Measurements from ENCODE around the gene C5orf22. TPM values are rescaled to one million over a fixed set of nuclear protein-coding genes. Genes with fewer than 3 reads are reported as not detected.
A peak's percentile ranks its signal among the peaks of the same experiment; 100 is the strongest.
"Not testable (repeated sequence)": the region's sequence is repeated elsewhere in the genome, so short reads cannot be mapped to it uniquely, and the experiment has no call there.

C5orf22 gene
- polyA plus RNA-seq, 5 donors = 21.9 to 39.0 (median 26.8) TPM

DNA sequence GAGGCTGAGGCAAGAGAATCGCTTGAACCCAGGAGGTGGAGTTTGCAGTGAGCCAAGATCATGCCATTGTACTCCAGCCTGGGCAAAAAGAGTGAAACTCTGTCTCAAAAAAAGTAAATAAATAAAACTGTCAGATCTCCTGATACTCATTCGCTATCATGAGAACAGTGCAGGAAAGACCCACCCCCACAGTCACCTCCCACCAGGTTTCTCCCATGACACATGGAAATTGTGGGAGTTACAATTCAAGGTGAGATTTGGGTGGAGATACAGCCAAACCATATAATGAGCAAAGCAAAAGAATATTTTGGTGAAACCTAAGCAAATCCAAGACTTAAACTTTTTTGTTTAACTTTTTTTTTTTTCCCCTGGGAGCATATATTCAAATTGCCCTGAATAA is 17.0 kb downstream of the C5orf22 start:
- DNase-seq = not testable (repeated sequence)

DNA sequence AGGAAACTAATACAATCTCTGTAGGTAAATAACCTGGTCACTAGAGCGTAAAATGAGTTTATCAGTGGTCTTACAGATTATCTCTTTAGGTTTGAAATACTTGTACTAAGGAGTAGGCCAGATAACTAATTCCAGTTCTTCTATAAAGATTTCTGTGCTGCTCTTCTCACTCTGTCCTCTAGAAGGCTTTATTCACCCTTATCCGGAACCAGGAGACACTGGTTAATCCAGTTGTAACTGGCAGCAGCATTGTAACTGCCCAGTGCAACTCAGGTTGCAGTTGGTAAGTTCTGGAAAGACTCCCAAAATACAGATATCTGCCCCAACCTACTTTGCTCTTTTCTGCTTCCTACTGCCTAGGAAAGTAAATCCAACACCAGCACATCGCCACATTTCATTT is 19.8 kb downstream of the C5orf22 start:
- no peak for DNase-seq

DNA sequence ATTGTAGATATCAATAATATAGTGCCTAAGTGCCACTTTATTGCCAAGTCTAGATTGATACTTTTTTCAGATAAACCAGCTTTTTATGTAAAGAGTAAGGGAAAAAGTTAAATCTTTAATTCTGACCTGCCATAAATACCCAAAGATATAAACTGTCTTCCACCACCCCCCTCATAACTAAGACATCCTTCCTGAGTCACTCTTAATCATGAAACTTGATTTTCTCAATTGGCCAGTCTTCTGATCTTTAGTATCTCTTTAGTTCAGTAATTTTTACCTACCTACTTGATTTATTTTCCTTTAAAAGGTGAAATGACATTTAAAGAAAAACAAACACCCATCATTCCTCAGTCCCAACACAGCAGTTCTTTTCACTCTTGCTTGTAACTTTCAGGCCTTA is 21.8 kb downstream of the C5orf22 start:
- DNase-seq = no peak

DNA sequence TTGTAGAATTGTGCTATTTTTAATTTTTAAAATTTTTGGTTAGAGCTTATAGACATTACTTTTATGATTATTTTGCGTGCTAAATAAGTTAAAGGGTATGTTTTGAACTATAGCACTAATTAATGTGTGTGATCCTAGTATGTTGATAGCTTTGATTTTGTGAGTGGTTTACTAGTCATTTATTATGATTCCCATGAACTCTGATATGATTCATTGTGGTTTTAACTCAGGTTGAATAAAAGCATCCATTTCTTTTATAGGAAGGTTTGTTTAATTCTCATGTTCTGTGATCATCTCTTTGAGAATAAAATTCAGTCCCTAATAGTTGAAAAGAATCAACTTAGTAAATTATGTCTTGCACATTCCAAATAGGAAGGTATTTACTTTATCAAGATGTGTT is 22.5 kb downstream of the C5orf22 start:
- DNase-seq = no peak

DNA sequence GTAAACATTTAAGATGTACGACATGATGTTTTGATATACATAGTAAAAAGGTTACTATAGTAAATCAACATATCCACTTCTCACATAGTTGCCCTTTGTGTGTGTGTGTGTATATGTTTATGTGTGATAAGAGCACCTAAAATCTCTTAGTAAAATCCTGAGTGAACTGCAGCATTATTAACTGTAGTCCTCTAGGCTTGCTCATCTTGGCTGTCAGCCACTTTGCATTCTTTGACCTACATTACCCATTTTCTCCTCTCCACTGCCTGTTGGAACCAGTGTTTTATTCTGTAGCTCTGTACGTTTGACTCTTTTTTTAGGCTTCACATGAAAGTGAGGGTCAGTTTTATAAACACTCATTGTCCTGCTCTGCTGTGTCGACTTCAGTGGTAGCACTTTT is 24.4 kb downstream of the C5orf22 start:
- DNase-seq = no peak

DNA sequence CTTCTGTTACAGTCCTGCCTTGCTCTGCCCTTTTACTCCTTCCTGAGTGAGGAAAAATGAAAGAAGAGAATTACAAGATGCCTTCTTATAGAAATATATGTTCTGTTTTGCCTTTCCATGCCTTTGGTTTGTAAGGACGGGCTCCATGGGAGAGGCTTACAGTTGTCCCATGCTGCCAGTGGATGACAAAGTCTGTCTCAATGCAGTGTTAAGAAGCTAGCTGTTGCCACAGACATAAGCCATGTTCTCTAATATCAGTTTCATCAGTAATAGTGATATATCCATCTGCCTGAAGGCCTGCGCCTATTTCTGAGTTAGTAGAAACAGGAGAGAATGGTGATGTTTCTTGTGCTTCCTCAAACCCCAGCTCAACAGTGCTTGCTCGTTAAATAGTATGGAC is 27.8 kb downstream of the C5orf22 start:
- no peak for DNase-seq

DNA sequence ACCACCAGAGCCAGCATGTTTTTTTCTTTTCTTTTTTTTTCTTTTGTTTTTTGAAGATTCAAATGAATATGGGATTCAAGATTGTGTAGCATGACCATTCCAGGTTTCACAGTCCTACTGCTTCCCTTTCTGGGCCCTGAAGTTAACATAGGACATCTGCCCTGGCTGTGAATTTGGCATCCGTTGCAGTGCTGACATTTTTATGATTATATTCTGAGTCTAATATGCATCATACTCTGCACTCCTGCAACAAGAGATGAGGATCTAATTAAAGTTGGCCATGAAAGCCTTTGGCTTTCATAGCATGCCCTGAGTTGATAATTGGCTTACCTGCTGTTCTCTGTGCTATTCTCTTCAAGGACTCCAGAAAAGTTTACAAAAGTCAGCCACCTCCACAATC is 29.8 kb downstream of the C5orf22 start:
- peak in 1 of 2 donors; percentile 37 for DNase-seq

DNA sequence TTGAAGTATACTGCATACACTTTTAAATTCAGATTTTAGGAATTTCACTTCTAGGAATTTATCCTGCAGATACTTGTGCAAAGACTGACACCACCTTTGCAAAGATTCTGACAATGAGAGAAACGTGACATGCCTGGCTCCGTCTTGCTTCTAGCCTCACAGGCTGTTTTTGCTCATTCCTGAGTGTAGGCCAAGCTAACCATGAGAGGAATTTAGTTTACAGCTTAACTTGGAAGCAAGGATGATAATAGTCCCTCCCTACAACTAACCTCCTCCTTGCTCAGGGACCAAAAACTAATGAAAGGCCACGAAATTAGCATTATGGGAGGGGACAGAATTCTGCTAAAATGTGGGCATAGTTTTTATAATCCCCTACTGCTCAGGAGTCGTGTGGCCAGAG is 31.1 kb downstream of the C5orf22 start:
- no peak for DNase-seq

DNA sequence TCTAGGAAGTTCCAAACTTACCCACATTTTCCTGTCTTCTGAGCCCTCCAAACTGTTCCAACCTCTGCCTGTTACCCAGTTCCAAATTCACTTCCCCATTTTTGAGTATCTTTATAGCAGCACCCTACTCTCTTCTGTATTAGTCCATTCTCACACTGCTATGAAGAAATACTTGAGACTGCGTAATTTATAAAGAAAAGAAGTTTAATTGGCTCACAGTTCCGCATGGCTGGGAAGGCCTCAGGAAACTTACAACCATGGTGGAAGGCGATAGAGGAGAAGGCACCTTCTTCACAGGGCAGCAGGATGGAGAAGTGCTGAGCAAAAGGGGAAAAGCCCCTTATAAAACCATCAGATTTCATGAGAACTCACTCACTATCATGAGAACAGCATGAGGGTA is 34.3 kb downstream of the C5orf22 start:
- not testable (repeated sequence) for DNase-seq

DNA sequence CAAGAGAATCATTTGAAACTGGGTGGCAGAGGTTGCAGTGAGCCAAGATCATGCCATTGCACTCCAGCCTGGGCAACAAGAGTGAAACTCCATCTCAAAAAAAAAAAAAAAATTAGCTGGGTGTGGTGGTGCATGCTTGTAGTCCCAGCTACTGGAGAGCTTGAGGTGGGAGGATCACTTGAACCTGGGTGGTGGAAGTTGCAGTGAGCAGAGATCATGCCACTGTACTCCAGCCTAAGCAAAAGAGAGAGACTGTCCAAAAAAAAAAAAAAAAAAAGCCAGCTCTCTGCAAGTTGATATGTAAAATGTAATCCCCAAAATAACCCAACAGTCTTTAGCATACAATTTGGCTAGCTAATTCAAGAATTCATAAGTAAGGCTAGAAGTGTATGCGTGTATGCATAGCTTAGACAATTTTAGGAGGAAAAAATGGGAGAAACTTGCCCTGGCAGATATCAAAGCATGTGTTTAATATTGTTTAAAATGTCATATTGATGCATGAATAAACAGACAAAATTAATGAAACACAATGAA is 36.3 kb downstream of the C5orf22 start:
- DNase-seq = no peak

DNA sequence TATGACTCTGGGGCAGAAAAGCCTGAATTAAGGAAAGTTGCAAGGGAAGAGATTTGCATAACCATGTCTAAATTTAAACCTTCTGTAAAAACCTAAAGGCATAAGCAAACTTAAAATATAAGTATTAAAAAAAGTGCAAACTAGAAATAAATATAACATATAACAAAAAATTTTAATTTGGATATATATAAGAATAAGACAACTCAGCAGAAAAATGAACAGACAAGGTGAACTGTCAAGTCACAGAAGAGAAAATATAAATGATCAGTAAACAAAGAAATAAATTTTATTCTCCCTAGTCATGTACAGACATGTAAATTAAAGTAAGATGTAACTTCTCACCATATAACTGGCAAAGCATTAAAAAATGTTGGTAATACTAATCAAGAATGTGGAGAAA is 37.0 kb downstream of the C5orf22 start:
- no peak for DNase-seq

DNA sequence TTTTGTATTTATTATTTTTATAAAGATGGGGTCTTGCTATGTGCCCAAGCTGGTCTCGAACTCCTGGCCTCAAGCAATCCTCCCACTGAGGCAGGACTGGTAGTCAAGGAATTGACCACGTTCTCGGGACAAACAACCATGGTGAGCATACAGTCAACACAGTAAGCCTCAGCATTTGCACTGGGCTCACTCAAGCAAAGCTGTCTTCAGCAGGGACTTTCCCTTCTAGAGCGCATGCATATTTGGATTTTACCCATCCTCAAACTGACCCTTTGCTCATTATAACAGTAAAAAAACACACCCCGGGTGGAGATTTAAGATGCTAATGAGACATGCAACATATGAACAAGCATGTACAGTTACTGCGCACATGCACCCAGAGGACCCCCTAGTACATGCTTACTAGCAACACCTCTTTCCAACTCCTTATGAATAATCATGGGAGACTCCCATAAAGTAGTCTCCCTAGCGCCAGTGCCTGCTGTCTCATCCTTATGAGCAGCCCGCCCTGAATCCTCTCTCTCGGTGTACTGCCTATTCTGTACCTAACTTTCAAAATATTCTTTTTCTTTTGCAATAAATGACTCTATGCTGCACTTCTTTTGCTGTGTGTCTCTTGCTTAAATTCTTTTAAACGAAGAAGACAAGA is 41.5 kb downstream of the C5orf22 start:
- DNase-seq = no peak

DNA sequence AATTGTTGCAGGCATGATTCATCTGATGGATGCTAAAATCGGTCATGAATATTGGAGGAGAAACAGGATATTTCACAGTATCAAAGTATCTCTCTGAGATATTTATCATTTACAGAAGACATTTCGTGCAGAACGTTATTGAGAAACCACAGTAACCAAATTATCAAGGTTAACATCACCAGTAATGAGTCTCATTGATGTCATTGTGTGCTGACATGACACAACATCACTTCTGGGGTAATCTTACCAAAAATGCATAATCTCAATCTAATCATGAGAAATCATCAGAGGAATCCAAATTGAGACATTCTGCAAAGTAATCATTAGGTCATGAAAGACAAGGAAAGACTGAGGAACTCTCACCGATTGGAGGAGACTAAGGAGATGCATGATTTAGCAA is 42.7 kb downstream of the C5orf22 start:
- DNase-seq = no peak

DNA sequence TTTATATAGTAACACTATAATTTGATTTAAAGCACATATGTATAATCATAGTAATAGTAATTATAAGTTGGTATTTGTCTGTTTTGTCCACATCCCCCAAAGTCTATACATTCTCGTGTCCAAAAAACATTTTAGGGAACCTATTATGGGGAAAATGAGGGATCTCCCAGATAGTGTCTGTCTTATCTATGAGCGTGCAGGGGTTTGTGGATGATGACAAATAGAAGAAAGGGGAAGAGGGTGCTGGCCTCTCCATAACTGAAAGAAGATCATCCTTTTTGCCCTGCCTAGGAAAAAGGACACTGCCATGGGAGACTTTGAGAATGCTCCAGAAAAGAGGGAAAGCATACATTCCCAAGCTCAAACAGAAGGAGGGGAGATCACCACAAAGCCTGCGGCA is 45.3 kb downstream of the C5orf22 start:
- DNase-seq = no peak

DNA sequence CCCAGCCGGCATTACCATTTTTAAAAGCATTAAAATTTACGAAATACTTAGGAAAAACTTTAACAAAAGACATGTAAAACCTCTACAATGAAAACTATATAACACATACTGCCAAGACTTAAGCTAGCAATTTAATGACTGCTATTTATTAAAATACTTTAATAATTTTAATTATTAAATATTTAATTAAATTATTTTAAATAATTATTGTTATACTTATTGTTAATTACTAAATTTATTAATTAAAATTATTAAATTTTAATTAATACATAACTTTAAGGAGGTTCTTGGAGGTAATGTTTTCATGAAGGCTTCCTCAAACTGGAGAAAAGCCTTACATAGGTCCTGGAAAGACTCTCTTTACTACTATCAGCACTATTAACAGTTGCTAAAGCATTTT is 47.5 kb downstream of the C5orf22 start:
- DNase-seq = no peak

DNA sequence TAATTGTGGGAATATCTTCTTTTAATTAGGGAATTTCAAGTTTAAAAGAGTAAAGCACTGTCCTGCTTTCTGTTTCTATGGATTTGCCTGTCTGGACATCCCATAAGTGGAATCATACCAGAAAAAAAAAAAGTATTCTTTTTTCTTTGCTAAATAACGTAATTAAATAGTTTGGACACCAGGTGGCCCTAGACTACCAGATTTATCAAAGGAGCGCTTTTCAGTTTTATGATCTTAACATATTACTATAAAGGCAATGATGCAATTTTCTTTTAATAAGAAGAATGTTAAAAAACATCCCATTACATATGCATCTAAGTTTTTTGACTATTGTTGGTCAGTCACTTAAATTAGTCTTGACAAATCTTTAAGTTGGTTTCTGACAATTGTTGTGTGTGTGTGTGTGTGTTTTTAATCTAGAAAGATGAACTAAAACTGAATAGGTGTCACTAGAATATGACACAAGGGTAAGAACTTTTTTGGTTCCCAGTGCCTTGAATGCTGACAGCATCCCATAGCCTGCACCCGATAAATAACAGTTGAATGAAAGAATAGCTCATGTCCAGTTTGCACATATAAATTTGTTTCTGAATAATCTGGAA is 49.5 kb downstream of the C5orf22 start:
- peak; percentile 17 to 26 for DNase-seq

DNA sequence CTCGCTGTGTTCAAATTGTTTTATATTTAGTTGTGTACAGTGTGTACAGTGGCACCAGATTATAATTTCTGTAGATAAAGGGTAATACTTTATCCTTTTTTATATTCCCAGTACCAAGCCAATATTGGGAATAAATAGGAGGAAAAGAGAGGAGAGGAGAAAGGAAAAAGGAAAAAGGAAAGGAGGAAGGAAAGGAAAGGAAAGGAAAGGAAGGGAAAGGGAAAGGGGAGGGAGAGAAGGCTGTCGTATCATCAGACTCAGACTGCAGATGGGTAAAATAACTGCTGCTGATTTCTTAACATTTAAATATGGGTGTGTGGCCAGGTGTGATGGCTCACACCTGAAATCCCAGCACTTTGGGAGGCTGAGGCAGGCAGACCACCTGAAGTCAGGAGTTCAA is 51.0 kb downstream of the C5orf22 start:
- no peak for DNase-seq

DNA sequence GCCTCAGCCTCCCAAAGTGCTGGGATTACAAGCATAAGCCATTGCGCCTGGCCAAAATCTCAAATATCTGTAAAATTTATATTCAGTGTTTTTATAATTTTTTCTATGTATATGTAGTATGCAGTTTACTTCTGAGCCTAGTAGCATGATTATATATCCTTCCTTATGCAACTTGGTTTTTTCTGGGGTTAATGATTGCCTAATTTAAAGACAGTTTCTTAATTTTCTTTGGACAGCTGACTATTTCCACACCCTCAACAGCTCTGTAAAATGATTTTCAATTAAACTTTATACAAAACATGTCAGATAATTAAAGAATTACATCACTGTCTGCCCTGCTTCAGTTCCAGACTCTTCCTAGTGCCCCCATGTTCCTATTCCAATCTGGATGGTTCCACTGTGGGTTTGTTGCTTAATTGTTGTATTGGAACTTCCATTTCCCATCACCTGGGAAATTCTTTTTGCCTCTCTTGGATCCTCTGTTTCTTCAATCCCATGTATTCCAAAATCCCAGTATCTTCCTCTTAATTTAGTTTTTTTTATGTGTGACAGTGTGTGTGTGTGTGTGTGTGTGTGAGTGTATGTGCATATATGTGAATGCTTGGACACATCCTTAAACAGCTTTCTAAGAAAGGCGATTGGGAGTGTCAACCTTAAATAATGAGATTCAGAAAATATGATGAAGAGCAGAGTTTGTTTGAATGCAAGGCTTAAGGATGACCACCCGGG is 53.2 kb downstream of the C5orf22 start:
- no peak for DNase-seq

DNA sequence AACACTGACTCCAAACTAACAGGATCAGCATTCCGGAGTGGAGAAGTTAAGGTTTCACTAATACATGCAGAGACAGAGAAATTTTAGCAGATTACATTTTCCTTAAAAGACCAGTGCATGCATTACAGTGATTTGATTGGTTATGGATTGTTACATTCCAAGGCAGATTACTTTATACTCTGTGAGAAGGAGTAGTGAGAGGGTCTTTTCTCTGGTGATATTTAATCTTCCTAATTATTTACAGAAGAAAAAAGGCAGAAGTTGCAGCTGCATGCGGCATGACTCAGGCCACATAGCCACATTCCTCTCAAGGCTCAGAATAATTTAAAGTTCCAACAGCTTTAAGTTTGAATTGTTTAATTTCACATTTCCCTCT is 53.8 kb downstream of the C5orf22 start:
- no peak for DNase-seq

DNA sequence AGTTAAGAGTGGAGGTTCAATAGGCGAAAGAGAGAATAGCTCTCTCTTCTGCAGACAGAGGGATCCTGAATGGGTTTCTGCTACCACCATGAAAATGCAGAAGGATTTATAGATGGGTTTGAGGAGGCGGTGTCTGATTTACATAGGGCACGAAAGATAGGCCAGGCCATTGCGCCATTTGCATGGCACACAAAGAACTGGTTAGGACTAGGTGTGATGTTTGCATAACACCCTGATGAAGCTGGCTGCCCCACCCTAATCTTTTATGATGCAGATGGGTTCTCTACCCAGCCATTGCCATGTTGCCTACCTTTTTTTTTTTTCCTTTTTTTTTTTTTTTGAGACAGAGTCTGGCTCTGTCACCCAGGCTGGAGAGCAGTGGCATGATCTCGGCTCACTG is 55.4 kb downstream of the C5orf22 start:
- no peak for DNase-seq

DNA sequence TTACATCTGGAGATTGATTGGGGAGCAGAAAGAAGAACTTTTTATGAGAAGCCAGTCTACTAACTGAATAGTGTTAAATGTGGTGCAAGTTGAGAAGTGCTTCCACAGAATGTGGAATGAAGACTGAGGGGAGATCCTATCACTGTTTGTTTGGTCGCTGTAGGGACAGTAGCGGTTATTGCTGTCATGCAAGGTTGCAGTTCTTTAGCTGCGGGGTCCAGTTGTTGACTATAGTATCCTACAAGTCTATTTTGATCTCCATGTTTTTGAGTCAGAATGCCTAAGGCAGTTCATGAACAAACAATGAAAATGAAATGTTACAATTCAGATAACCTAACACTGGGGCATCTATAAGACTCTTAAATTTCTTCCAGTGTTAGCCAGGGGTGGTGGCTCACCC is 61.6 kb downstream of the C5orf22 start:
- DNase-seq = no peak

DNA sequence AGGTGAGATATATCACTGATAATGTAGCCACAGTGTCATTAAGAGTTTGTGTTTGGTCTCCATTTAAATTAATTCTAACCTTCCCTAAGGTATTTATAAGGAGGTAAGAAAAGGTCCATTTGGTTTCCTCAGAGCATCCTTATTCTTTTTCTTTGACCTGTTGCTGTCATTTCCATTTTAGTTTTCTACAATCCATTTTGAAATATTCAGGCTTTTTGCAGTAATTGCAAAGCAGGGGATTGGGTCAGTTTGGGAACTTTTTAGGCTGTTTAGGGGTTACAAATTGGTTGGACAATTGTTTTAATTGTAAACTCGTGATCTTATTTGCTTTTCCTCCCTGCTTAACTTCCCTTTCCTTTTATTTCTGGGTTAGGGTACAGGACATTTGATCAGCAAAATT is 64.3 kb downstream of the C5orf22 start:
- DNase-seq = no peak
